HG02759 (cell line): Measurements from ENCODE around the gene COL1A2.

Source experiments
- ATAC-seq: cut with Tn5 transposase; IDR thresholded peaks from one replicate; pipeline ENCODE4 v1.9.1; 2021; ENCODE audit warnings: mild to moderate bottlenecking, moderate library complexity; ENCODE audit not compliant: unreplicated experiment

Gene COL1A2

DNA sequence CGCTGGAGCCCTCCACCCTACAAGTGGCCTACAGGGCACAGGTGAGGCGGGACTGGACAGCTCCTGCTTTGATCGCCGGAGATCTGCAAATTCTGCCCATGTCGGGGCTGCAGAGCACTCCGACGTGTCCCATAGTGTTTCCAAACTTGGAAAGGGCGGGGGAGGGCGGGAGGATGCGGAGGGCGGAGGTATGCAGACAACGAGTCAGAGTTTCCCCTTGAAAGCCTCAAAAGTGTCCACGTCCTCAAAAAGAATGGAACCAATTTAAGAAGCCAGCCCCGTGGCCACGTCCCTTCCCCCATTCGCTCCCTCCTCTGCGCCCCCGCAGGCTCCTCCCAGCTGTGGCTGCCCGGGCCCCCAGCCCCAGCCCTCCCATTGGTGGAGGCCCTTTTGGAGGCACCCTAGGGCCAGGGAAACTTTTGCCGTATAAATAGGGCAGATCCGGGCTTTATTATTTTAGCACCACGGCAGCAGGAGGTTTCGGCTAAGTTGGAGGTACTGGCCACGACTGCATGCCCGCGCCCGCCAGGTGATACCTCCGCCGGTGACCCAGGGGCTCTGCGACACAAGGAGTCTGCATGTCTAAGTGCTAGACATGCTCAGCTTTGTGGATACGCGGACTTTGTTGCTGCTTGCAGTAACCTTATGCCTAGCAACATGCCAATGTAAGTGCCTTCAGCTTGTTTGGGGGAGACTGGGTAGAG, at the start of gene COL1A2:
Gene COL1A2, plus strand, starts transcription at position 459 of the 704 bp plus-strand sequence. Its CDS starts 137 bp downstream, at position 596.
- no peak for ATAC-seq

DNA sequence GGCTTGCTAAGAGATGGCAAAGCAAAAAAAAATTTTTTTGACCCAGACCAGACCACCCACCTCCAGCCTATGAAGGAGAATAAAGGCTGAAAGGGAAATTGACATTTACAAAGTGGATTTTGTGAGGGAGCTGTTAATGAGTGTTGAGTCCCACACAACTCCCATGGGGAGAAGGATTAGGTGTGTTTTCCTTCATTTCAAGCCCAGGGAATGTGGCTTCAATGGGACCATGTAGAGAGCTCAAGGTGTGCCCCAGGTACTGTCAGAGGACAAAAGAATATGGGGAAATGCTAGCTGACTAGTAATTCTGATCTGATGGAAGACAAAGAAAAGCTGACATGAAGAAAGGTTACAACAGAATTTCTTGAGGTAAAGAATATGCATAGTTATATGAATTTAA, 48.8 kb upstream of the COL1A2 start:
- ATAC-seq, result no peak

DNA sequence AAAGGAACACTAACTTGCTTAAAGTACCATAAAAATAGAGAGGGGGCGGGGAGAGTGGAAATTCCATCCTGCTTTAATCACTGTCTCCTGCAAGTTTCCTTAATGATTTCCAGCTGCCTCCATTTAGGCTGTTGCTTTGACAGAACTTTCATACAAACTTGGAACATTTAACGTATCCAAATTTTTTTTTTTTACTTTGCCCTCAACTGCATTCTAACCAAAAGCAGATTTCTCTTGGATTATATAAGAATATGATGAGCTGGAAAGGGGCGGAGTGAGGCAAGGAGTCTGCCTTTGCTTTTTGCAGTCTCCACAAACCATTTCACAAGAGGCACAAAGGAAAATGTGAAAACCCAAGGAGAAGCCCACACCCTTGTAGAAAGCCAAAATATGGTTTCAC, 46.6 kb upstream of the COL1A2 start:
- ATAC-seq, result no peak

DNA sequence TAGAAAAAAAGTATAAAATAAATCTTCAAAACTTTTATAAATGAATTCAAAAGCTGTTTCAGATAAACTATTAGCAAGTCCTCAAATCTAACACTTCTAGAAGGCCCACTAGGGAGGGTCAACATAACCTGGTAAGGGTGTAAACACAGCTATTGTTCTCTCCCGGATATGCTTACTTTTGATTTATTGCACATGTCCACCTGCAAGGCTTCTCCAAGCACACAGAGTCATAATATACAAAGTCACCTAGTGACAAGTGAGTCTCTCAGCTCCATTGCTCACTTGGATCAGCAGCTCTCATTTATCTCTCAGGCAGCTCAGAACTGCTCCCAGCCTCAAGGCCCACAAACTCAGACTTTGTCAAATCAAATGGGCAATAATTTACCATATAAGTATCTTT, 44.0 kb upstream of the COL1A2 start:
- no peak for ATAC-seq

DNA sequence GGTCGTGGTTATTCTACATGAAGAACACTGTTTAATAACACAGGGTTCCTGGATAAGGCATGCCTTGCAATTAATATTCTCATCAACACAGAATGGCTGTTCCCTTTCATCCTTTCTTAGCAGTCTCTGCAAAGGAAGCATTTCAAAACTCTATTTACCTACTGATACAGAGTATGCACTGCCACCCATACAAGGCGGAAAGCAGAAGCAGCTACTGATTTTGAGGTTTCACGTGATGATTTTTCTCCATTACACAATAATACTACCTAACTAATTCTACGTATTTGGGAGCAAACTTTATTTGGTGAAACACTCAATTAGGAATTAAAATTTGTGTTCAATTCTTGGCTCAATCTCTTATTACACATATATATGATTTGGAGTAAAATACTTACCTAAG, 43.0 kb upstream of the COL1A2 start:
- no peak for ATAC-seq

DNA sequence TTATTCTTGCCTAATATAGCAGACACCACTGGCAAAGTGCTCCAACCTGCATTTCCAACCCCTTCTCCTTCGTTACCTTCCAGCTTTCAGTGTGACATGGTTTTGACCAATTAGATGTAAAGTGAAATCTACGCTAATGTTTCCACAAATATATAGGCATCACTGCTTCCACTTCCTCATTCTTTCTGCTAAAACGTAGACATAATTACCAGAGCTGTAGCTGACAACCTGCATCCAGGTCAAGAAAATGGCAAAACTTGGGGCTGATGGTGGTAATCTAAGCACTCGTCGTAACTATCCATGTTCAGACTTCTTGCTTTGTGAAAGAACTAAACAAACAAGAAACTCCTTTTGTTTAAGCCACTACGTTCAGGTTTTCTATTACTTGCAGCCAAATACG, 41.8 kb upstream of the COL1A2 start:
- no peak for ATAC-seq

DNA sequence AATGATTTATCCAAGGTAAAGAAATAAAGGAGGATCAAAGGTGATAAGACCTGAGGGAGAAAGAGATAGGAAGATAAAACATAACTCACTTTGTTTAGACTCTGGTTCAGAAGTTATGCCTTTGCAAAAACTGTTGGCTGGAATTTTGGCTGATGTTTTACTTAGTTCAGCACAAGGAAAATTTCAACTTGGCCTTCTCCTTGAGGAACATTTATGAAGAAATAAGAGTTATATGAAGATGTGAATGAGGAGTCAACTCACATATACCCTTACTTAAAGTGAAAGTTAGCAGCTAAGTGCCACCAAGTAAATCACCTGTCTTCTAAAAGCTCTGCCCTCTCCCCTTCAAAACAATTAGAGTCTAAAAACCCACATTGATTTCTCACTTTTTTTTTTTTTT, 39.7 kb upstream of the COL1A2 start:
- ATAC-seq, result no peak

DNA sequence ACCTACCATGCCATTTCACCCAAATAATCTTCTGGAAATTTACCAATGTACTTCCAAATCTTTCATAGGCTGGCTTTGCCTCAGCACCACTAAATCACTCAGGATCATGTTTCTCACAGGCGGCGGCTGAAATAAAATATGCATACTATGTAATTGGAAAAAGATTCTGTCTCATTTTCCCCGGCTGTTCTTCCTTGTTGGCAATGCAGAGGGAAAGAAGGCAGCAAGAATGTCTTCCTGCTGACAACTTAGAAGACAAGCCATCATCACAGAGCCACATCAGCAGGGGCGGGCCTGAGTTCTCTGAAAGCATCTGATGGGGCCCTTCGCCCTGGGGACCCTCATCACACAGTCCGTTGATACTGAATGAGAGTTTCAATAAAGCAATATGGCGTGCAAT, 39.2 kb upstream of the COL1A2 start:
- no peak for ATAC-seq

DNA sequence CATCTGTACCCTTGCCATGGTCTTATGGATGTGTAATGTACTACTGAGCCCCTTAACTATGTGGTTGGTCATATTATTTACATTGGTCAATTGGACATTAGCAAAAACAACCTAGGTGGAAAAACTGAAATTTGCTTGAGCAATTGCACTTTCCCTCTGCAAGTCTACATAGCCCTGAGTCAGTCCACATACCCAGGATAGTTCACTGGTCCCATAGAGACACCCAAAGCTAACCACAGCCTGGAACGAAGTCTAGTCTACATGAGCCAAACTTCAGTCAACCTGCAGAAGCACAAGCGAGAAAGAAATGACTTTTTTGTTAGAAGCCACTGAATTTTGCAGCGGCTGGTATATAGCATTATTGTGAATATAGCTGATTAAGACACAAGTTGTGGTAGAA, 37.6 kb upstream of the COL1A2 start:
- ATAC-seq, result no peak

DNA sequence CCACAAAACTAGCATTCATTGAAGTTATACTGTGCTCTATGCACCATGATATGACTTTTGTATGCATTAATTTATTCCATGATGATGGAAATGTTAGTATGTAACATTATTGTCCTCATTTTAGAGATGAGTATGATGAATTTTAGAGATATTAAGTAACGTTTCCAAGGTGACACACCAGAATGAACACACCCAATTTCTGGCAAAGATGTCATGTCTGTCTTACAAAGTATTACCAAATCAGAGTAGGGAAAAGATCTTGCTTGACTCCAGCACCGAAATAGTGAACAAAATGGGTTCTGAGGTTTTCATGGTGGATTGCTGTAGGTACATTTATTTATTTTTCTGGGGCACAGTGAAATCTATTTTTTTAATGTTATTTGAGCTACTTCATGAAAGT, 33.8 kb upstream of the COL1A2 start:
- no peak for ATAC-seq

DNA sequence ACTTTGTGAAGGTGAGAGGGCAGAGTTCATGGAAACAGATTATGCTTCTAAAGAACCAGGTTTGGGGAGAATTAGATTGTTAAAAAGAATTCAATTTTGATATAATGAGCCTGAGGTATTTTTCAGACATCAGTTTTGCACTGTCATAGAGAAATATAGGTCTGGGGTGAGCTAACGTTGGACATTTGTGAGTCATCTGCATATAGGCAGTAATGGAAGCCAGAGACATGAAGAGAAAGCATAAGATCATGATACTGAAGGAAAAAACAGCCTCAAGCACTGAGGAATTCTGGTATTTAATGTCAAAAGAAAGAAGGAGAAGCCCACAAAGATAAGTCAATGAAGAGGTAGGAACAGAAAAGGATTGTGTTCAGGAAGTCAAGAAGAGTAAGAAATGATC, 32.4 kb upstream of the COL1A2 start:
- ATAC-seq, result no peak

DNA sequence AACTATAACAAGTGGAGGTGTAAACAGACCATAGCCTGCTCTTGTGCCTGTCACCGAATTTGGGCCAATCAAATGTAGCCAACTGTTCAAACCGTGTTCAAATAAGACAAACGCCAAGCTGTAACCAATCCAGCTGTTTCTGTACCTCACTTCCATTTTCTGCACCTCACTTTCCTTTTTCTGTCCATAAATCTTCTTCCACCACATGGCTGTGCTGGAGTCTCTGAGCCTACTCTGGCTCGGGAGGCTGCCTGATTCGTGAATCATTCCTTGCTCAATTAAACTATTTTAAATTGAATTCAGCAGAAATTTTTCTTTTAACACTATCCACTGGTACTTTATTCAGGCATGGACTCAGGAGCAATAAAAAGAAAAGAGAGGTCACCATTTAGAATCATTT, 29.9 kb upstream of the COL1A2 start:
- no peak for ATAC-seq

DNA sequence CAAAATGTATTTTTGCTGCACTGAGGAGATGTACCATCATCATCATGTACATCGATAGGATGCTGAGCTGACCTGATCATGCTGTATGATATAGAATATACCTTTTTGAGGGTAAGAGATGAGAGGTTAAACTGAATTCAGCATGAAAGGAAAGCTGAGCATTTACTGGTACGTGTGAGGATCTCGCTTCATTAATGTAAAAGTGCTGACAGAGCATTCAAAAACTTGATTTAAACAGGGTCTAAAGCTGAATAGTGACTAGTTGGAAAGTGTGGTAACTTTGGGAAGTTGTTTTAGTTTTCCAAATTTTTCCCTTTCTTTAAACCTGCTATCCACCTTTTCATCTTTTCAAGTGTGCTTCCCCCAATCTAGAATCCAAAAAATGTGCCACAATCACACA, 28.5 kb upstream of the COL1A2 start:
- no peak for ATAC-seq

DNA sequence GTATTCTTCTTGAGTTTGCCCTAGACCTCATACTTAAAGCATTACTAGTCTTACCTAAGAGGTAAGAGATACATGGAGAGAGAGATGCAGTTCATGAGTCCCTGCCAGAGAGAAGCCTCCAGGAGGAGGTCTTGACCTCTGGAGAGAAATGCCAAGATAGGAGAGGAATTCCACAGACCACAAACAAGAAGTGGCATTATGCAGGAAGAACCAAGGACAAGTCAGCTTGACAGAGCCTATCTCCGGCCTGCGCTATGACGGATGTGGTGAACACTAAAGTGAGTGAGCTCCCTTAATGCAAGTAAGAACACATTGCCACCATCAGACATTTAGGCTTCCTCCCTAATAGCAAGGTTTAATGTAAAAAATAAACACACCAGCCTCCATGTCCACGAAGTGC, 27.9 kb upstream of the COL1A2 start:
- no peak for ATAC-seq

DNA sequence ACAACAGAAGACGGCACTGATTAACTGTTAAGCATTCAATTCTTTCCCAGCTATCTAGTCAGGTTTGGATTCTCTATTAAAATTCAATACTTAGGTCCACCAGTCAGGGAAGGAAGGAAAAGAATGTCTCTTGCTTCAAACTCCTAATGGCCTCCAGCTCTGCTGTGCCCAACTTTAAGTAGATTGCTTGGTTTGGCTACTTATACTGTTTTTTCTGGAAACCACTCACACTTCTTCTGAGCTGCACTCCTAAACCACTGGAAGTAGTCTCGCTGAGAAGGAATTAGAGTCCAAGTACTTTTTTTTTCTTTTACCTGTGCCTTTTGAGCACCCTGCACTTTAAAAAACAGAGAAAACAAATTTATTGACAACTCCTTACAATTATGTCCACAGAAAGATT, 26.7 kb upstream of the COL1A2 start:
- ATAC-seq, result no peak

DNA sequence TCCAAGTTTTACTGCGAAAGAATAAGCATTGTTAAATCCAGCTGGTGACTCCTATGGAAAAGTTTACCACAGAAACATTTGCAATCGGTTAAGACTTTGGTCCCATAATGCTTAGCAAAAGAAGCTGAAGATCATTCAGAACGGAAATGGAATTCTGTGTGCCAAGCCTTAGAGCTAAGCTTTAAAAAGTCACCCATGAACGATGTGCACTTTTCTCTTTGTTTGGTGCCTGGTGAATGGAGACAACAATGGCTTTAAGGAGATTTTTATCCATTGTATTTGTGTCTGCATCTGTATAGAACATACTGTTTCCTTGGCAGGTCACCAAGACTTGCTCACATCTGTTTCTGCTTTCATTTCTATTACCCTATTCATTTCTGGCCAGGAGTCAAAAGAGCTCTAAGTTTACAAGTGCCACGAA, 26.3 kb upstream of the COL1A2 start:
- ATAC-seq, result no peak

DNA sequence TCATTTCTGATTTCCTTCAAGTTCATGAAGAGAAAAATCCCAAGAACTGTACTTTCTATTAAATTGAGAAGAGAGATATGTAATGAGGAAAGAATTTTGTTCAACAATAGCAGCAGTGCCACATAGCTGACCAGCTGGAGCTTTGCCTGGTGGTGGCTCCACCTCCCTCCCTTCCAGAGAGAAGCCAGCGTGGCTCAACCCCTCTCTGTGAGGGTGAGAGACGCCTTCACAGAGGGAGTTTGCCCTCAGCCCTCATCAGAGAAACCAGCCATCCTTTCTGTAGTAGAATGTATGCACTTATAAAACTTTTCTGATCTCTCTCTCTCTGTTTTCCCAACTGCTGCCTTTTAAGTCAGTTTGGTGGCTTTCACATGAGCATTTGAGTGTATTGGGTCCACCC, 20.5 kb upstream of the COL1A2 start:
- no peak for ATAC-seq

DNA sequence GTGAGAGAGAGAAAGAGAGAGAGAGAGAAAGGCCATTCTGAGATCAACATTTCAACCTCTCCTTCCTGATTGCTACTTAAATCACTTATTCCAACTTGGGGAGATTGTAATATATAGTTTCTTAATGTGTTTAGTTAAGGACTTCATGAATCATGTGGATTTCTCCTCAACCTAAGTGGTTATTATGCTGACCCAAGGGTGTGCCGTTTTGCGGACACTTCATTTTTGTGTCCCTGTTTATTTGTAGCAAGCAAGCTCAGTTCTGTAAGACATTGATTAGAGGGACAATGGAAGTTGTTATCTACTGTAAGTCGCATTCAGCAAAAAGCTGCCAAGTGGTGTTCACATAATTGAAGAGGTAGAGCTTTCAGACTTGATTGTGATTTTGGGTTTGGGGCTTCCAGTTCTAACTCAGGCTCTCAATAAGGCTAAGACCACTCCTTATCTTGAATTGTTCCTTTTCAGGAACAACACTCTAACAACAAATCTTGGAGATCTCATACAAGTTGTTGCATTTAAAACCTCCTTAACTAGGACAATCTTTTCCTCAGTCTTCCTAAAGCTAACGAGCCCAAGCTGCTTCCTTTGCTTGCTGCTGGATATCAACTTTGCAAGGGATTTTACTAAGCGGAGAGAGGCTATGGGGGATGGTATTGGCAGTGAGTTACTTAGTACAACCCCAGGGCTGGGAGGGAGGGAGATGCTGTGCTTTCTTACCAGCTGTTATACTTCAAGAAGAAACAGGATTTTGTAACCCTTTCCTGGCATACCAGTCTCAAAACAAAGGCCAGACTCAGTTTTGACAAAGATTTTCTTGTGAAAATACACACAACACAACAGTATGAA, 19.8 kb upstream of the COL1A2 start:
- no peak for ATAC-seq

DNA sequence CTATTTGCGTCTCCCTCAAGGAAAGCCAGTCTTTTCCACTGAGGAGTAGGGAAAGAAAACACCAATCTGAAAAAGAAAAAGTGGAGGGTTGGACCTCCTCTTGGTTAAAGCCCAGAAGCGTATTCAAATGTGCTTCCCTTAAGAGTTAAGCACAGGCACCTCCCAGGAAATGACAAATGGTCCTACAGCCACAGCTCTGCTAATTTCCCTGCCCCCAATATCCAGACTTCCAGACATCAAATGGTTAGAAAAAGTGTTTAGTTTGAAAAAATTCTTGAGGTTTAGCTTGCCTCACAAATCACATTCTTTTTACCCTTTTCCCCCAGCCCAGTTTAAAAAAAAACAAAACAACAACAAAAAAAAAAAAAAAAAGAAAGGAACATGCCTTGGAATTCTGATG, 19.0 kb upstream of the COL1A2 start:
- no peak for ATAC-seq

DNA sequence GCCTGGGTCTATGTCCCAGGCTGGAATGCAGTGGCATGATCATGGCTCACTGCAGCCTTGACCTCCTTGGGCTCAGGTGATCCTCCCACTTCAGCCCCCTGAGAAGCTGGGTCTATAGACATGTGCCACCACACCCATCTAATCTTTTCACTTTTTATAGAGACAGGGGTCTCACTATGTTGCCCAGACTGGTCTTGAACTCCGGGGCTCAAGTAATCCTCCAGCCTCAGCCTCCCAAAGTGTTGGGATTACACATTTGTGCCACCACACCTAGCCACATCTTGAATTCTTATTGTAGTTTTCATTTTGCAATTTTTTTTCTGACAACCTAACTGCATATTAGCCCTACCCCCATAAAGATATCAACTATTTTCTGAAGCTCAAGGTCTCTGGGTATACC, 18.4 kb upstream of the COL1A2 start:
- ATAC-seq, result no peak

DNA sequence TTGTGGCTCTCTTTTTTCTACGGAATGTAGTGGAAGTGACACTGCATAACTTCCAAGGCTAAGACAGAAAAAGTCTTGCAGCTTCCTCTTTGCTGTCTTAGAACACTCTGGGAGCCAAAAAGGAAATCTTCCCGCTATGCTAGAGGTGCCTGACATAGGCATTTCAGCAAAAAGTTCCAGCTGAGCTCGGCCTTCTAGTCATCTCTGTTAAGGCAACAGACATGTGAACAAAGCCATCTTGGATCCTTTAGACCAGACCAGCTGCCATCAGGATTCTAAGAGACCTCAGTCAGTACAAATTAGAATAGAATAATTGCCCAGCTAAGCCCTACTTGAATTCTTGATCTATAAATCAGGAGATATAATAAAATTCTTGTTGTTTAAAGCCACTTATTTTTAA, 16.3 kb upstream of the COL1A2 start:
- ATAC-seq, result no peak

DNA sequence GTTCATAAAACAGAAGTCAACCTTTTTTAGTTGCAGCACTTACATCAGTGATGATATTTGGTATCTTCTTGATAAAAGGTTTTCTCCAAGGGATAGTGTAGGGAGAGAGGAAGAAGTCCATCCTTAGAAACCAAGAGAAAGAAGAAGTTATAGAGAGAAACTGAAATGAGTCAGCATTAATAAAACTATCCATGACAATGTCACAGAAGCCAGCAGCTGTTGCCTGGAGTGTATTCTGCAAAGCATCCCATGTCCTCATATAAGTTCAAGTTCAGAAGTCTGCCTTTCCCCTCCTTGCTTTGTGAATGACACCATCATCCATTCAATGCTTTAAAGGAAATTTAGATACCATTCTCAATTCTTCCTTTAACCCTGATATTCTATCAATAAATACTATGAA, 14.4 kb upstream of the COL1A2 start:
- no peak for ATAC-seq

DNA sequence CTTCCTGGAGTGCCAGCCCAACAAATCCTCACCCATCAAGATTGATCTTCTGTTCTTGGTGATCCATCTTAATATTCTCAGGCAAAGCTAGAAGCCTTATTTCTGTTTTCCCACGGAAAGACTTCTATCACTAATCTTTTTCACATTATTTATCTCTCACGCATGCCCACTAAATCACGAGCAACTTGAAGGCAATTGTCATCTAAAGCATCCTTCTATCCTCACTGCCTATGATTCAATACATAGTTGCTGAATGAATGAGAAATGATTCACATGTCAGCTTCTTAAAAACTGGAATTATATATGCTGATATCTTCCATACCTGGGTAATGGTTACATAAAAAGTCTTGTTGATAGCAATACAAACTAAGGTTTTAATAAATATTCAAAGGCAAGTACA, 12.6 kb upstream of the COL1A2 start:
- no peak for ATAC-seq
